Dedifferentiated amniotic fluid mesenchymal stem cell (primary cell): Measurements from ENCODE around the gene SOCS6.
"Not testable (repeated sequence)": the region's sequence is repeated elsewhere in the genome, so short reads cannot be mapped to it uniquely, and the experiment has no call there.

Experiments used
- DNase-seq: peaks from one replicate; pipeline ENCODE4 v3.0.0-alpha.2; 2016; ENCODE audit errors: extremely low spot score

The SOCS6 gene

GRCh38 chr18:70355620-70356385 is 67.0 kb downstream of the SOCS6 start:
- no peak for DNase-seq

GRCh38 chr18:70358105-70358406 is 69.2 kb downstream of the SOCS6 start:
- peak; percentile 65 for DNase-seq

GRCh38 chr18:70359071-70359470 is 70.2 kb downstream of the SOCS6 start:
- no peak for DNase-seq

- DNase-seq: no peak
Observed at GRCh38 chr18:70362258-70362657, 73.4 kb downstream of the SOCS6 start.

GRCh38 chr18:70363861-70364260 is 75.0 kb downstream of the SOCS6 start:
- no peak for DNase-seq

GRCh38 chr18:70365361-70365760 is 76.5 kb downstream of the SOCS6 start:
- DNase-seq: no peak

- DNase-seq: no peak
Observed at GRCh38 chr18:70366174-70366573, 77.3 kb downstream of the SOCS6 start.

GRCh38 chr18:70366670-70367069 is 77.8 kb downstream of the SOCS6 start:
- no peak for DNase-seq

GRCh38 chr18:70367344-70367743 is 78.5 kb downstream of the SOCS6 start:
- not testable (repeated sequence) for DNase-seq

- no peak for DNase-seq
Observed at GRCh38 chr18:70368903-70369302, 80.1 kb downstream of the SOCS6 start.

- DNase-seq: no peak
Observed at GRCh38 chr18:70370762-70371733, 82.2 kb downstream of the SOCS6 start.

GRCh38 chr18:70371908-70372307 is 83.1 kb downstream of the SOCS6 start:
- no peak for DNase-seq

GRCh38 chr18:70372450-70373041 is 83.7 kb downstream of the SOCS6 start:
- no peak for DNase-seq

GRCh38 chr18:70373042-70373519 is 84.2 kb downstream of the SOCS6 start:
- DNase-seq: peak; percentile 56

- no peak for DNase-seq
Observed at GRCh38 chr18:70374154-70374553, 85.3 kb downstream of the SOCS6 start.

- DNase-seq: no peak
Observed at GRCh38 chr18:70376137-70376913, 87.5 kb downstream of the SOCS6 start.

GRCh38 chr18:70376914-70377258 is 88.0 kb downstream of the SOCS6 start:
- DNase-seq: no peak

GRCh38 chr18:70377317-70377799 is 88.5 kb downstream of the SOCS6 start:
- no peak for DNase-seq

GRCh38 chr18:70377857-70378701 is 89.2 kb downstream of the SOCS6 start:
- no peak for DNase-seq
